Esophagus squamous epithelium (tissue), 5 donors: Measurements from ENCODE around the gene C14orf119. TPM values are rescaled to one million over a fixed set of nuclear protein-coding genes. Genes with fewer than 3 reads are reported as not detected.

Experiments used
- DNase-seq: peaks from one replicate; lab custom pipeline; 2025; lab: John Stamatoyannopoulos, UW
- H3K27ac ChIP-seq, 4 donors: fragments of 200-600 bp; sonication (generic); one replicate each; pipeline ENCODE4 v1.5.1; 2016 to 2019; ENCODE audit warnings: mild to moderate bottlenecking in 1 of 4
- H3K27me3 ChIP-seq, 4 donors: fragments of 200-600 bp; sonication (generic); 1 replicate in 3 of 4; 2 replicates in 1 of 4; pipeline versions ENCODE4 v1.5.1 to v1.6.0; 2017 to 2021; ENCODE audit warnings: antibody characterized with exemption in 1 of 4
- H3K36me3 ChIP-seq, 3 donors: fragments of 200-600 bp; sonication (generic); one replicate each; pipeline ENCODE4 v1.5.1; 2016 to 2019
- H3K4me1 ChIP-seq, 3 donors: fragments of 200-600 bp; sonication (generic); one replicate each; pipeline ENCODE4 v1.5.1; 2017 to 2019
- H3K4me3 ChIP-seq, 4 donors: fragments of 200-600 bp; sonication (generic); 1 replicate in 3 of 4; 2 replicates in 1 of 4; pipeline ENCODE4 v1.5.1; 2016 to 2019; ENCODE audit warnings: mild to moderate bottlenecking in 2 of 4, moderate library complexity in 1 of 4
- H3K9me3 ChIP-seq, 3 donors: fragments of 200-600 bp; sonication (generic); one replicate each; pipeline ENCODE4 v1.5.1; 2016 to 2019
- POLR2A ChIP-seq, 4 donors: fragments of 450-650 bp; IDR thresholded peaks; one replicate each; pipeline ENCODE4 v1.6.1; 2017; ENCODE audit warnings: antibody characterized with exemption in 4 of 4, mild to moderate bottlenecking in 4 of 4, moderate library complexity in 3 of 4
- WGBS, 2 donors: methylation state at CpG; one replicate each; pipeline ENCODE4 v1.1.5; 2018; 5-methylcytosine and 5-hydroxymethylcytosine counted together
- intact Hi-C: fragments of 100-400 bp; cut with DNase I; formaldehyde crosslinking; loops from one replicate; pipeline ENCODE4 v1.15.0; 2022
- total RNA-seq, 4 donors: library from RNA; depleted of rRNA; stranded (reverse); fragments of >200 nt; gene quantifications; one replicate each; pipeline ENCODE4 v1.1.0, GENCODE V29; 2016
- TF ChIP-seq, protein P1 (sequence below), 6 experiments: fragments of 450-650 bp in 4 of 6; fragments of 200-600 bp in 2 of 6; sonication (generic) in 2 of 6; IDR thresholded peaks; one replicate each; pipeline ENCODE4 v1.5.1; 2016 to 2019; ENCODE audit warnings: antibody characterized with exemption in 6 of 6, mild to moderate bottlenecking in 4 of 6, moderate library complexity in 4 of 6
- donor health status: DM: yes; HTN: yes; CAD: no.

C14orf119 gene
- total RNA-seq, 4 donors from 2014 or later = 17.5 to 42.0 (median 31.0) TPM

DNA sequence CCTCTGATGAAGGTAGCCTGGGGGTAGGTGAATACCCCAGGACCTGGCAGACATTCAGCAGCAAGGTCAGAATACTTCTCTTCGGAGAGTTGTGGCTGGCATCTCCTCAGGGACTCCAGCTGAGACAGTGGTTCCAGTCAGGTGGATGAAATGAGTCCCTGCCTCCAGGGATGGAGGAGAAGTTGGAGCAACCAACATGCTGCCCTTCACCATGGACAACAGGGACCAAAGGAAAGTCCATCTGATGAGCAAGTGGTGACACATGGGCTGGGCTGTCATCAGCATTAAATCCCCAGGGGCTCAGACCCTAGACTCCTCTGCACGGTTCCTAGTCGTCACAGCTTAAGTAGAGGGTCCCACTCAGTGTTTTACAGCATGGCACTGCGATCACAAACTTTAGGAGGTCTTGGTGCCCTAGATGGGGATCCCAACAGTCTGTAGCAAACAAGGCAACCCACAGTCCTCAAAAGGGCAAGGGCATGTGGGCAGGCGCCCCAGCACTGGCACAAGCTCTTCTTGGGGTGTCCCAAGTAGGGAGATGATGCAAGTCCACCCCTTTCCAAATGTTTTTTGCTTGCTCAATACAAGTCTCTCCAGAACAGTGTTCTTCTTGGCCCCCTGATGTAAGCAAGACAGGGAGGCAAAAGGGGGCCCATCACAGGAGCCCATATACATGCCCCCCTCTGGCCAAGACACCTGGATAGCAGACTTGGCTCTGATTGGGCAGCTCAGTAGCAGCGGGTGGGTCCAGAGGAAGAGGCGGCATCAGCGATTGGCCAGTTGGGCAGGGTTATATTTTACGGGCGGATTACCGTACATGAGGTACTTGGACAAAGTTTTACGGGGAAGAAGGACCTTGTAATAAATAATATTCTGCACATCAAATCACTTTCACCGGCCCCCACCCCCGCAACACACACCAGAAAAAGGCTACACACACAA is 27.2 kb upstream of the C14orf119 start:
- DNase-seq = no peak
- H3K4me3 ChIP-seq = no peak overlapping the region
- 60 to 73% methylated on average over 10 to 13 of the region's 14 CpGs for WGBS, 2 donors
- H3K9me3 ChIP-seq = no peaks in the 10 kb centered on the region
- peaks cover 35 to 76% (median 46%) of the 10 kb centered on the region in 3 donors for H3K36me3 ChIP-seq
- no peaks in the 10 kb centered on the region for H3K27me3 ChIP-seq
- TF ChIP-seq, protein P1, sequence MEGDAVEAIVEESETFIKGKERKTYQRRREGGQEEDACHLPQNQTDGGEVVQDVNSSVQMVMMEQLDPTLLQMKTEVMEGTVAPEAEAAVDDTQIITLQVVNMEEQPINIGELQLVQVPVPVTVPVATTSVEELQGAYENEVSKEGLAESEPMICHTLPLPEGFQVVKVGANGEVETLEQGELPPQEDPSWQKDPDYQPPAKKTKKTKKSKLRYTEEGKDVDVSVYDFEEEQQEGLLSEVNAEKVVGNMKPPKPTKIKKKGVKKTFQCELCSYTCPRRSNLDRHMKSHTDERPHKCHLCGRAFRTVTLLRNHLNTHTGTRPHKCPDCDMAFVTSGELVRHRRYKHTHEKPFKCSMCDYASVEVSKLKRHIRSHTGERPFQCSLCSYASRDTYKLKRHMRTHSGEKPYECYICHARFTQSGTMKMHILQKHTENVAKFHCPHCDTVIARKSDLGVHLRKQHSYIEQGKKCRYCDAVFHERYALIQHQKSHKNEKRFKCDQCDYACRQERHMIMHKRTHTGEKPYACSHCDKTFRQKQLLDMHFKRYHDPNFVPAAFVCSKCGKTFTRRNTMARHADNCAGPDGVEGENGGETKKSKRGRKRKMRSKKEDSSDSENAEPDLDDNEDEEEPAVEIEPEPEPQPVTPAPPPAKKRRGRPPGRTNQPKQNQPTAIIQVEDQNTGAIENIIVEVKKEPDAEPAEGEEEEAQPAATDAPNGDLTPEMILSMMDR (IDR thresholded peaks at IDR 0.05) = no peak
- TF ChIP-seq POLR2A (IDR thresholded peaks at IDR 0.05) = no peak
- H3K4me1 ChIP-seq = peaks cover 26 to 56% (median 29%) of the 10 kb centered on the region in 3 donors
- intact Hi-C loops = no loop called here
- H3K27ac ChIP-seq = peak overlapping the region in 2 of 4 donors; percentile 12 to 55

DNA sequence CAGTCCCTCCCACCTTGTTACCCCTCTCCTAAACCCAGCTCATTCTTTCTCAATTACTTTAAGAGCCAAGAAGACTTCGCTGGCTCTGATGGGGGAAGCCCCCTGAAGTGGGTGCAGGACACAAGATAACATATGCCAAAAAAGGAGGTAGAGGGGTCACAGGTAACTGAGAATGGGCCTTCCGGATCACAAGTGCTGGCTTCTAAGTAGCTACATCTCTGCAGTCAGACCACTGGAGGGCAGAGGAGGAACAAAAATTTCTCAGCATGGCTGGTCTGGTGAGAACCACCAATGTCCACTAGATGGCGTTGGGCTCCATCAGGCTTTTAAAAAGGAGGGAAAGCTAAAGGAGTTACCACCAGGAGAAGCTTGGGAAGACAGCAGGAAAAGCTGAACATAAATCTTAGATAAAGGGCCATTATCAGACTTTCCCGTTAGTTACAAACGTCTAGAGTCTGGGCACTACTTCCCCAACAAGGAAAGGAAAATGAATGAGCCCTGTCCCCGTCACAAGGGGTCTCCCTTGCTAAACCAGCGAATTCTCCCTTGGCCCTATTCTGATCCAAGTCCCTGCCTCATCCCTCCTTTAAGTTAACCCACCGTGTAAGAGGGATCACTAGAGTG is 26.4 kb upstream of the C14orf119 start:
- Histone ChIP-seq H3K27ac (peak overlapping the region in 3 of 4 donors; percentile 15 to 55 (median 19)), H3K4me3 (no peak overlapping the region), H3K4me1 (peaks cover 26 to 57% (median 29%) of the 10 kb centered on the region in 3 donors), H3K9me3 (no peaks in the 10 kb centered on the region), H3K27me3 (no peaks in the 10 kb centered on the region), H3K36me3 (peaks cover 34 to 76% (median 38%) of the 10 kb centered on the region in 3 donors)
- no peak for DNase-seq
- 21 to 27% methylated on average over 8 of the region's 8 CpGs for WGBS, 2 donors
- TF ChIP-seq POLR2A (IDR thresholded peaks at IDR 0.05) = no peak
- TF ChIP-seq, protein P1 (IDR thresholded peaks at IDR 0.05) = peak; percentile 93 to 98 (median 97)
- intact Hi-C loops = no loop called here

DNA sequence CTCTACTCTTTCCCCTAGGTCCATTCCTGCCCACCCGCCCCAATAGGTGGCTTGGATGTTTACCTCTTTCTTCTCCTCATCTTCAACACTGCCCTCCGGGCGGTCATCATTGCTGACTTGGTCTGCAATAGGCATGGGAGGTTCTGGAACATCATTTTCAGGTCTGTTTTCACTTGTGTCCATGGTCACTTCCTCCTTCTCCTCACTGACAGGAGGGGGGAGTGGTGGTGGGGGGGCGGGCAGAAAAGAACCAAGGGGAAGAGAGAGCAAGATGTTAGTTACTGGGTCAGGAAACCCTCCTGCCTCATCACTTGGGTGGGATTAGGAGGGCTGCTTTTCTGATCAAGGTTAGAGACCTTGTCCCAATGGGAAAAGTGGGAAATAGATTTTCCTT is 25.9 kb upstream of the C14orf119 start:
- no peaks in the 10 kb centered on the region for H3K9me3 ChIP-seq
- peak overlapping the region; percentile 15 to 73 (median 37) for H3K27ac ChIP-seq
- TF ChIP-seq, protein P1 (IDR thresholded peaks at IDR 0.05) = no peak
- no peak for TF ChIP-seq POLR2A (IDR thresholded peaks at IDR 0.05)
- H3K36me3 ChIP-seq = peaks cover 29 to 76% (median 34%) of the 10 kb centered on the region in 3 donors
- no peaks in the 10 kb centered on the region for H3K27me3 ChIP-seq
- intact Hi-C loops = no loop called here
- WGBS, 2 donors = 79 to 94% methylated on average over 3 to 4 of the region's 4 CpGs
- H3K4me3 ChIP-seq = no peak overlapping the region
- H3K4me1 ChIP-seq = peaks cover 26 to 53% (median 29%) of the 10 kb centered on the region in 3 donors
- no peak for DNase-seq

DNA sequence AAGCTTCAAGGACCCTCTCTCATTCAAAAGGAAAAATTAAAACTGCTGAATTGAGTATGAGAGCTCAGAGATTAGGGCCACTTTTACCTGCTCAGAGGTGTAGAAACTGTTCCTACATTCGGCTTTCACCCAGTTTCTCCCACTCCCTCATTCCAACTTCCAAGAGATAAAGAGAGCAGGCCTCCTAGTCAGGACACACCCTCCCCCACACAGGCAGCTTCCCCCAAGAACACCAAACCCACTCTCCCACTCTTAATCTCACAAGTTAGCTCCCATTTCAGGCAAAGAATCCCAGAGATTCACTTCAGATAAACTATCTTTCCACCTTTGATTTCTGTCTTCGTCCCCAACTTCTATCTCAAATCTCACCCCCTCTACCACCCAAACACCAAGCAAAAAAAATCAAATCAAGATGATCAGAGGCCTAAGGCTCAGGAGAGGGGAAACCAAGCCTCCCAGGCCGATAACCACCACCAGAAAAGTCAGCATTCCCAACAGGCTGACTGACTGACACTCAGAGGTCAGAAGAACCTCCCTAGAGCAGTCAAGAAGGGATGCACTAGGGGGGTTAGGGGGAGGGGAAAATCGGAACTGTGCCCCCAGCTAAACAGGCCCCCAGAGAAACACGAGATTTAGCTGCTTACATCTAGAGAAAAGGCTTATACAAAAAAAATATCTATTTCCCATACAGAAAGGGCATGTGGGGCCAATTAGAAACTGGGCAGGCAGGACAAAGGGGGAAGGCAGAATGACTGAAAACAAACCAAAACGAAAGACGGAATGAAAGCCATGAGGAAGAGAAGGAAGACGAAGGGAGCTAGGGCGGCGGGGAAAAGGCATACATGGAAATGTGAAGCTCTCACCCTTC is 24.8 kb upstream of the C14orf119 start:
- 9 to 12% methylated on average over 10 of the region's 10 CpGs for WGBS, 2 donors
- no peaks in the 10 kb centered on the region for H3K27me3 ChIP-seq
- intact Hi-C loops = no loop called here
- H3K27ac ChIP-seq = peak overlapping the region; percentile 40 to 90 (median 78)
- H3K9me3 ChIP-seq = no peaks in the 10 kb centered on the region
- no peak for DNase-seq
- peaks cover 22 to 76% (median 34%) of the 10 kb centered on the region in 3 donors for H3K36me3 ChIP-seq
- H3K4me3 ChIP-seq = peak overlapping the region; percentile 39 to 84 (median 60)
- TF ChIP-seq, protein P1 (IDR thresholded peaks at IDR 0.05) = no peak
- TF ChIP-seq POLR2A (IDR thresholded peaks at IDR 0.05) = no peak
- peaks cover 26 to 53% (median 29%) of the 10 kb centered on the region in 3 donors for H3K4me1 ChIP-seq
